MCF 10A (cell line): ENCODE measurements around the gene RPL14. TPM values are rescaled to one million over a fixed set of nuclear protein-coding genes. Genes with fewer than 3 reads are reported as not detected.

Experiments
- BruUV-seq: library from RNA; stranded (reverse); fragments of 400-500 nt; replicated peaks from 2 replicates; lab custom pipeline; 2021; lab: Mats Ljungman, UMichigan
- CTCF ChIA-PET: fragments of 300-600 bp; sonication (Branson Sonifier 250); formaldehyde crosslinking; extraction: SDS; loops from one replicate; lab custom pipeline; 2021; ENCODE audit warnings: antibody characterized with exemption, inconsistent platforms; lab: Yijun Ruan, JAX
- POLR2A ChIA-PET: fragments of 300-600, 350-650 bp; sonication (Branson Sonifier 250); formaldehyde crosslinking; extraction: SDS; loops from one replicate; lab custom pipeline; 2020; ENCODE audit warnings: antibody characterized with exemption, inconsistent platforms; lab: Yijun Ruan, JAX
- DNase-seq: peaks from one replicate; pipeline ENCODE4 v3.0.0-alpha.2; 2018; ENCODE audit not compliant: unreplicated experiment
- H3K27ac Mint-ChIP-seq: one replicate; pipeline ENCODE4 v1.8.0; 2022; ENCODE audit warnings: mild to moderate bottlenecking, low read depth, mixed read lengths; ENCODE audit not compliant: unreplicated experiment
- H3K27me3 Mint-ChIP-seq: one replicate; pipeline ENCODE4 v1.8.0; 2022; ENCODE audit warnings: mixed read lengths; ENCODE audit not compliant: insufficient read depth, unreplicated experiment
- H3K36me3 Mint-ChIP-seq: one replicate; pipeline ENCODE4 v1.8.0; 2022; ENCODE audit warnings: mild to moderate bottlenecking, moderate library complexity, mixed read lengths; ENCODE audit not compliant: insufficient read depth, unreplicated experiment
- H3K4me1 Mint-ChIP-seq: one replicate; pipeline ENCODE4 v1.8.0; 2022; ENCODE audit warnings: mixed read lengths; ENCODE audit not compliant: insufficient read depth, unreplicated experiment
- H3K4me3 Mint-ChIP-seq: one replicate; pipeline ENCODE4 v1.8.0; 2022; ENCODE audit warnings: mild to moderate bottlenecking, moderate library complexity, mixed read lengths; ENCODE audit not compliant: unreplicated experiment
- H3K9me3 Mint-ChIP-seq: one replicate; pipeline ENCODE4 v1.8.0; 2022; ENCODE audit warnings: mixed read lengths; ENCODE audit not compliant: unreplicated experiment
- CTCF ChIP-seq: fragments of 200-600 bp; IDR thresholded peaks from one replicate; pipeline ENCODE4 v1.8.0; 2022; ENCODE audit warnings: antibody characterized with exemption, mild to moderate bottlenecking; ENCODE audit not compliant: unreplicated experiment
- intact Hi-C: fragments of 100-400 bp; cut with micrococcal nuclease; formaldehyde crosslinking; loops from 2 replicates; pipeline ENCODE4 v1.14.1; 2022
- total RNA-seq: library from RNA; stranded (reverse); gene quantifications from 2 replicates; pipeline ENCODE4 v1.2.3, GENCODE V29; 2022

The RPL14 gene
- total RNA-seq, 1 experiment from 2014 or later, result 3,024 TPM

DNA sequence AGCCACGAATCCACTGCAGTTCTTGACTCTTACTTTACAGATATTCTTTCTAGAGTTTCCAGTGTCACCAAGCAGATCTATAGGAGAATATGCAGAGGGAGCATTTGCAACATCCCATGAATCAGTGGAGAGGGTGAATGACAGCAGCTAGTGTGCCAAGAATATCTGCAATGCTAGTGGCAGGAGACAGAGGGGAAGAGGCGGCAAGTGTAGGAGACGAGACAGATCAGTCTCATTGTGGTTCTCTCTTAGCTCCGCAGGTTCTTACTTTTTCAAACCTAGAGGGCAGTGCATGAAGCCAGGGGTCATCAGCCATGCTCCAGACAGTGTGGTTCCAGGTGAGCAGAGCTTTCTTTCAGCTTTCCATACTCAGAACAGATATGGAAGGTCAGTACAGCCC, 20.5 kb downstream of the RPL14 start:
- peaks cover 30% of the 10 kb centered on the region for H3K36me3 Mint-ChIP-seq
- no TSS peak for BruUV-seq
- H3K4me3 Mint-ChIP-seq, result peak overlapping the region; percentile 90
- ChIA-PET CTCF (interaction anchor here (0.6 to 1.7 kb wide), 2 partner anchors 21 to 104 kb away, joined by 4 to 5 read pairs; partner anchors contain the start of gene RPL14), POLR2A (interaction anchor here (0.9 to 3.3 kb wide), 10 partner anchors 10 to 47 kb away, joined by 3 to 40 read pairs (median 6); partner anchors contain the start of genes RPL14 and ZNF621)
- no peaks in the 10 kb centered on the region for H3K9me3 Mint-ChIP-seq
- H3K27ac Mint-ChIP-seq, result peak overlapping the region; percentile 99
- peaks cover 11% of the 10 kb centered on the region for H3K4me1 Mint-ChIP-seq
- TF ChIP-seq CTCF, result no peak
- intact Hi-C loops, result loop anchor here (1.0 to 10.0 kb wide), 3 partner anchors 27 to 727 kb away; partner anchors contain the start of gene ZNF621
- DNase-seq, result peak; percentile 29
- H3K27me3 Mint-ChIP-seq, result no peaks in the 10 kb centered on the region

GRCh38 chr3:40487172-40487571, 30.0 kb downstream of the RPL14 start:
- Mint-ChIP-seq H3K4me3 (no peak overlapping the region), H3K4me1 (no peaks in the 10 kb centered on the region), H3K27ac (no peak overlapping the region), H3K9me3 (peaks cover 24% of the 10 kb centered on the region), H3K36me3 (peaks cover 63% of the 10 kb centered on the region), H3K27me3 (no peaks in the 10 kb centered on the region)
- BruUV-seq, result TSS peak; percentile 8
- TF ChIP-seq CTCF, result no peak
- CTCF ChIA-PET, result interaction anchor here (0.9 kb wide), 1 partner anchor 160 kb away, joined by 3 read pairs; no protein-coding TSS in a partner anchor
- intact Hi-C loops, result no loop called here
- no peak for DNase-seq
- POLR2A ChIA-PET, result interaction anchor here (0.5 to 1.7 kb wide), 3 partner anchors 9 to 1535 kb away, joined by 3 to 7 read pairs (median 3); partner anchors contain the start of gene ZNF619

- H3K4me1 Mint-ChIP-seq, result no peaks in the 10 kb centered on the region
These were observed 33.8 kb downstream of the RPL14 start for GRCh38 chr3:40490916-40491315.

More at GRCh38 chr3:40490916-40491315, 33.8 kb downstream of the RPL14 start:
- no peak for TF ChIP-seq CTCF
- Mint-ChIP-seq H3K4me3 (no peak overlapping the region), H3K27me3 (no peaks in the 10 kb centered on the region), H3K9me3 (peaks cover 22% of the 10 kb centered on the region), H3K36me3 (peaks cover 25% of the 10 kb centered on the region), H3K27ac (no peak overlapping the region)
- CTCF ChIA-PET, result interaction anchor here (0.9 kb wide), 1 partner anchor 90 kb away, joined by 3 read pairs; no protein-coding TSS in a partner anchor
- BruUV-seq, result no TSS peak
- no peak for DNase-seq
- POLR2A ChIA-PET, result interaction anchor here (0.5 kb wide), 1 partner anchor 739 kb away, joined by 5 read pairs; no protein-coding TSS in a partner anchor
- intact Hi-C loops, result no loop called here
